IMR-90 (cell line): ENCODE results near the gene NIPBL.

Source experiments
- BHLHE40 ChIP-seq: fragments of 150-350 bp; IDR thresholded peaks from 2 replicates; pipeline ENCODE4 v1.6.1; 2016; ENCODE audit warnings: mild to moderate bottlenecking, low read depth, low read length
- CEBPB ChIP-seq: IDR thresholded peaks from 2 replicates; pipeline ENCODE4 v1.6.1; 2012; ENCODE audit warnings: low read depth, low read length, improper control_type of control experiment
- CHD1 ChIP-seq: IDR thresholded peaks from 2 replicates; pipeline ENCODE4 v1.6.1; 2012; ENCODE audit warnings: low read depth, low read length, improper control_type of control experiment
- CTCF ChIP-seq: conservative IDR thresholded peaks from 2 replicates; pipeline ENCODE4 v1.5.1; 2012; ENCODE audit warnings: mild to moderate bottlenecking, low read depth, low read length, improper control_type of control experiment
- ELK1 ChIP-seq: fragments of 150-350 bp; IDR thresholded peaks from 2 replicates; pipeline ENCODE4 v1.6.1; 2016; ENCODE audit warnings: low read depth, mild to moderate bottlenecking, low read length, moderate library complexity, borderline replicate concordance
- MAFK ChIP-seq: IDR thresholded peaks from 2 replicates; pipeline ENCODE4 v1.6.1; 2012; ENCODE audit warnings: low read depth, low read length, improper control_type of control experiment
- MAZ ChIP-seq: IDR thresholded peaks from 2 replicates; pipeline ENCODE4 v1.6.1; 2012; ENCODE audit warnings: low read depth, mild to moderate bottlenecking, low read length, improper control_type of control experiment, moderate library complexity, borderline replicate concordance
- MXI1 ChIP-seq: IDR thresholded peaks from 2 replicates; pipeline ENCODE4 v1.6.1; 2012; ENCODE audit warnings: low read depth, mild to moderate bottlenecking, low read length, moderate library complexity, borderline replicate concordance
- POLR2A ChIP-seq: IDR thresholded peaks from 2 replicates; pipeline ENCODE4 v1.6.1; 2012; ENCODE audit warnings: mild to moderate bottlenecking, low read depth, low read length
- RFX5 ChIP-seq: IDR thresholded peaks from 2 replicates; pipeline ENCODE4 v1.8.0; 2012; ENCODE audit warnings: low read depth, mild to moderate bottlenecking, low read length, moderate library complexity
- USF2 ChIP-seq: fragments of 150-350 bp; IDR thresholded peaks from 2 replicates; pipeline ENCODE4 v1.6.1; 2017; ENCODE audit warnings: mild to moderate bottlenecking, antibody characterized with exemption, low read length, low read depth

GRCh38 chr5:36908544-36909260 is 32.1 kb downstream of the NIPBL start:
- TF ChIP-seq CTCF = no peak
- TF ChIP-seq POLR2A = no peak
- TF ChIP-seq MAFK = no peak
- TF ChIP-seq RFX5 = no peak
- no peak for TF ChIP-seq CHD1
- TF ChIP-seq USF2 = no peak
- TF ChIP-seq BHLHE40 = no peak
- no peak for TF ChIP-seq MAZ
- TF ChIP-seq MXI1 = no peak
- TF ChIP-seq ELK1 = no peak
- TF ChIP-seq CEBPB = no peak
